ENCODE data around the gene ADARB2.

- TF ChIP-seq POLR2A (IDR thresholded peaks at IDR 0.05), result no peak
- TF ChIP-seq CTCF (IDR thresholded peaks at IDR 0.05), result no peak
These were observed 47.2 kb downstream of the ADARB2 start for GRCh38 chr10:1690086-1690485.
